HS-5 (cell line): ENCODE measurements around the gene HOXA9.

Experiments used
- DNase-seq: peaks from one replicate; pipeline ENCODE4 v3.0.0-alpha.2; 2012; ENCODE audit warnings: low read depth

HOXA9 gene

DNA sequence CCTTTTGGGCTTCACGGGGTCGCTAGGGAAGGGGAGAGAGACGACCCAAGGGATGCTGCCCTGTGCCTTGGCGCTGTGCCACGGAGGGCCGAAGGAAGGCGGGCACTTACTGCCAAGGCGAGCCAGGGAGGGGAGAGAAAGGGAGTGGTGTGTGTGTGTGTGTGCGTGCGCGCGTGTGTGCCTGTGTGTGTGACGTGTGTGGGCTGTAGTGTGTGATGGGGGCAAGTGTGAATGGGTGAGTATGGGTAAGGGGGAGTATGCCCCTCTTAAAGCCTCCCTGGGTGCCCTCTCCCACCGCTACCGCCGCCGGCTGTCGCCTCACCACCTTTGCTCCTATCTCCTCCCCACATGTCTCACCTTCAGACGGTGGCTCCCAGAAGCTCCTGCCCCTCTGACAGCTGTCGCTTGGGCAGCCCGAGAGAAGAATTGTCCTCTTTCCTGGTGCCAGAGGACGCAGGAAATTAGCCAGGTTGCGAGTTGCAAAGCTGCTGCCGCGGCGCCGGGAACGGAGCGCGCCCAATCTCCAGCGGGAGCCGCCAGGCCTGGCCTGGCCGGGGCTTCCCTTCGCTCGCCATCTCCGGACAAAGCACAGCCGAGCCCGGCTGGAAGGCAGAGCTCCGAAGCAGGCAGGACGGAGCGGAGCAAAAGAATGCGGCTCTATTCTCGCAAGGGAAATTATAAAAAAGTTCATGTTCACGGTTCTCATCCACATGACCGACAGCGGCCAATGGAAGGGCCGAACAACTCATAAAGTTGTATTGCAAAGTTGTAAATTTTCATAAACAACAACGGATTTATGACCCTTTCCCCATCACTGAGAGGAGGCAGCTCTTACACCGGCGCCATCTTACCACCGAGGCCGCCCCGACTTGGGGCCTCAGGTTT lies 13.2 kb downstream of the HOXA9 start, which contains the start of gene HOXA3:
HOXA3 (minus strand) TSS at position 653 of the 885 bp plus-strand sequence. CDS start 41,943 bp downstream, outside the sequence.
- DNase-seq = peak; percentile 60

DNA sequence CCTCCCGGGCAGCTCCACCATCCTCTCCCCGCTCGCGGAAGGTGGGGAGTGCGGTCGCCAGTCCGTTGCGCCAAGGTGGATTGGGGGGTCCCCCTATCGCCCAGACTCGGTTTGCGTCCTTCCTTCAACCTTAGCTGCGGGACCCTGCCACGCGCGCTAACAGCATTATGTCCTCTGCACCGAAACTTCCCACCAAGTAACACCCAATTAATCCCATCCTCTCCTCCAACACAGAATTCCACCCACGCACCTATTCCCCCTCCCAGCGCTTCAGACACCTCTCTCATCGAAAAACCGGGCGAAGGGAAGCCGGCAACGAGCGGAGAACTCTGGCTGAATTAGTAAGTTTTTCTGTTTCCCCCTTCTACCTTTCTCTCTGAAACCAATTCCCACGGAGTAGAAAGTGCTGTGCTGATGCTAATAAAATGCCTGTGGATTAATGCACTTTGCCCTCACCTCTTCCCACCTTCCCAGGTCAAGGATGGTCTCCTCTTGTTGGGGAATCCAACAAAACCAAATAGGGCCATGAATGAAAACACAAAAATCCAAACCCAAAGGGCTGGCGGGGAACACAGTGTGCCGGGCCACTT lies 13.9 kb downstream of the HOXA9 start:
- peak; percentile 28 for DNase-seq

DNA sequence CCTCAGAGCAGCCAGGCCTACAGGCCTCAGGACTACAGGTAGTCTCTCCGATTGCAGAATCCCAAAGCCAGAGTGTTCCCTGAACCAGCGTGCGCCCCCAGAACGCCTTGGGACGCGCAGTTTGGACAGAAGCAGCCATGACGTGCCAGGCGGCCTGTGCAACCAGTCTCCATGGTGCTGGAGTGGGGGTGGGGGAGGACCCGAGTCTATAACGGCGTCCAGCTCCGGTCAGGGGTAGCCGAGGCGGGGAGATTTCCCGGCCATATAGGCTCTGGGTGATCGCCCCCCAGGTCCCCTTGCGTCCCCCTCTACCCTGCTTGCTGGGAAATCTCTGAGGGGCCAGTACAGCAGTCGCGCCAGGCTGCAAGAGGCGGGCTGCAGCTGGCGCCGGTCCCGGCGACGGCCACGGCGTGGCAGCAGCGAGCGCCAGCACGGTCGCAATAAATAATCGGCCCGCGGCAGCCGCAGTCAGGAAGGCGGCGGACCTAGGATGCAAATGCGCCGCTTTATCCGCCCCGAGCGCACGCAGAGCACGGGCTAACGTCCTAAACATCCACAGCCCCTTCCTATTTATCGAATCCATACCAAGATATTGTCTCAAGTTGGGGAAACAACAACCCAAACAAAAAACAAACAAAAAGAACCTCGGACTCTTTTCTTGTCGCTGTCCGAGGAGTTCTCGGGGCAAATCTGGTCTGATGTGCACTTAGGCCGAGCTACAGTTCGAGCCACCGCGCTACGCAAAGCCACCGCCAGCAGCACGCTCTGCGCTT lies 14.6 kb downstream of the HOXA9 start:
- DNase-seq = peak; percentile 74

DNA sequence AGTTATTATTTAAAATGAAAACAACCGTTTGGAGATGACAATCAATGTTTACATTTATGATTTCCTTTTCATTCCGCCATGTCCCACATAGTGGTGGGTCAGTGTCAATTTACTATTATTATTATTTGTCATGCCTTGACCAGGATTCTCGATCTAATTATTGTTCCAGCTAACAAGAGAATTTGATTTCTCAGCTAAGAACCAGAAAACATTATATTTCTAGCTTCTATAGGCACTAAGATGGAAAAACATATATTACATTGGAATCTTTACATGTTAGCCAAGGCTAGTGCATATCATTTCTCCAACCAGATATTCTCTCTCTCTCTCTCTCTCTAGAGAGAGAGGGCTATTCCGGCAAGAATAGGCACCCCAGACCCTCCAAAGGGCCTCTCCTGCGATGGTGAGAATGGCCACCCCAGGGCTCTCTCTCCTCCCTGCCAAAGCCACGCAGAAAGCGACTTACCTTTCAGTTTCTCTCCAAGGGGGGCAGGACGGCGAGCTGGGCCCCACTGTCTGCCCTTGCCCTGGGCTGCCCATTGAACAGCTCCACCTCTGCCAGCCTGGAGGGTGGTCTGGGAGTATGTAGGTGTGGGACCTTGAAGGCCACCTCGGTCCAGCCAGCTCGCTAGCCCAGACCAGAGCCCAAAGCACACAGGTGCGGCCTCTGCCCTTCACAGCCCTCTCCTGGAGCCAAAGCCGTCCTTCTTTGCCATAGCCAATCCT lies 15.3 kb downstream of the HOXA9 start:
- no peak for DNase-seq

DNA sequence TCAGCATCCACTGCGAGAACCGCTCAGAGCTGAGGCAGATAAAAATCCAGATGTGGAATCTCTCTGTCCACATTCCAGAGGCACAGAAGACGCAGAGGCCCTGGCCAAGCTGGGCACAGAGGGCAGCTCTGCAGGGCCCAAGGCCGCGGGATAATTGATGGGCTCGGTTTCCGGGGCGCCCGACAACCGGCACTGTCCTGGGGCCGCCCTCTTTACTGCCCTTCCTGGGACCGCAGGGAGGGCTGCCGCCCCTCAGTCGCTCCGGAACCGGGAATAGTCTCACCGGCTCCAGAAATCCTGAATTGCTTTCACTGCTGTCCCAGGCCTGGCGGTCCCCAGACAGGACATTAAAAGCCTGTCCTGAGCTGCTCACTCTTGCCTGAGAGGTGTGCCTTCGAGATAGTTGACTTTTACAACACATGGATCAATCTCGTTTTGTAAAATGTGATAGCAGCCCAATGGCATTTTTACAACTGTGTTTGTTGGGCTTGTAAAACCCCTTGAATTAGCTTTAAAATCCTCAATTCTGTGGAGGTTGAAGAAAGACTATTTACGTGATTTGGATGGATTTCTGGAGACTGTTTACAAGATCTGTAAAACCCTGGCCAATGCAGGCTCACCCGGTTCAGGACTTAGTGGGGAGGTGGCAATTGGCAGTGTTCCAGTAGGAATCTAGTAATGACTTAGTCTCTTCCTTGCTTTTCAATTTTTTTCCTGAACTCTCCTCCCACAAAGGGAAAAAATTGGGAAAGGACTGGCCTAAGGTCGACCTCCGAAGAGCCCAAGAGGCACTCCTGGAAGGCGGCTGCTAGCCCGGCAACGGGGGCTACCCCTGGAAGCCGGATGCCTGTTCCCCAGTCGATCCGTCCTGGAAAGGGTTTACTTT lies 16.3 kb downstream of the HOXA9 start:
- DNase-seq = no peak

DNA sequence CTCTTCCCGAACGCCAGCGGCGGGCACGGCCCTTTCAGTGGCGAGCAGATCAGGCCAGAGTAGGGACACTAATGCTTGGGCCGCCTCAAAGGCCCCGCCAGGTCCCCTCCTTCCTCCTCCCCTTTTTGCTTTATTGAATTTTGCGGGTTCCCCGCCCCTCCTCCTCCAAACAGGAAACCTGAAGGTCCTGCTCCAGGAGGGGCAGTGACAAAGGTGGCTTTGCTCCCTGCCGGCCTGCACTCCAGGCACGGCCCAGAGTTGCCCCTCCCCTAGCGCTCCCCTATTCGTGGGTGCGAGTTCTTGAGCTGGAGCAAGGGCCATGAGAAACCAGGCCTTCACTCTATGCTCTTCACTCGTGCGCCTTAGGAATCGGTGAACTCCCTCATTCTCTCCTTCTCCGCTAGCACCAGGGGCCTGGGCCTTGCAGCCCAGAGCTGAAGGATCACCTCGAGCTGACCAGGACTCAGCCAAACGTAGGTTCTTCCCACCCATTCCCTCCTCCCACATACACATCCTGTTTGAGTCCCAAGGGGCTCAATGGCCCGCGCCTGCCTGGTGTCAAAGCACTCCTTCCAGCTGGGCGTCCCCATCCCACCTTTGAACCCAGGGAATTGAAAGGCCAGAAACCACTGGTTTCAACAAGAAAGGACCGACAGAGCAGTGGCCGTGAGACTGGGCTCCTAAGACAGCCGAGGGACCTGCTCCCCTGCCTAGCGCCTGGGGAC lies 17.1 kb downstream of the HOXA9 start:
- no peak for DNase-seq

DNA sequence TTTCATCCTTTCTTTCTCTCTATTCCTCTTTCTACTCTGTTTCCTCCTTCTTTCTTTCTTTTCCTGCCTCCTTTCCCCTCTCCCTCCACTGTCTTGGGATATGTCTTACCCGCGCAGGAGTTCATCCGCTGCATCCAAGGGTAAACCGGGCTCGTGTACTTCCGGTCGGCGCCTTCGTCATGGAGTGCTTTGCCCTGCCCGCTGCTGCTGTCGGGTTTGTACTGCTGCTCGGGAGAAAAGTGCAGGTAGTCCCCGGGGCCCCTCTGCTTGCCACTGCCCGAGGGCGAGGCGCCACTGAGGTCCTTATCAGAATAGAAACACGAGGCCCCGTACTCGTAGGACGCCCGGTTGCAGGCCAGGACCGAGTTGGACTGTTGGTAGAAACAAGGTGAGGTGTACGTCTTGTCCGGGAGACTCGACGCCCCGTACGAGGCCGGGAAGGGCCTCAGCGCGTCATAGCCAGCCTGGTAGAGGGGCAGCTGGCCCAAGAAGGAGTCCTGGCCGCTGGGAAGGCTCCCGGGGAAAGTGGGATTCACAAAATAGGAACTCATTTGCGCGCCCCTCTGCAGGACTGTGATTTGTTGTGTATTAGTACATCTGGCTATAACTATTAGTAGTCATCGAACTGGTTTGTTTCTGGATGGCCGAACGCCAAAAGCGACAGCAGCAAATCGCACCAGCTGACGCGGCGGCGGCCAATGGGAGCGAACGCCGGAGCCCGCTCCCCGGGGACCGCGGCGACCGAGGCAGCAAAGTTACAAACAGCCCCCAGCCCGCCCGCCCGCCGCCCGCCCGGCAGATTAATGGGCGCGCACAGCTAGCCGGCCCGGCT lies 17.9 kb downstream of the HOXA9 start, which contains the start of gene HOXA6:
HOXA6 (minus strand) TSS at position 576 of the 832 bp plus-strand sequence; CDS start at position 551, 25 bp downstream.
- no peak for DNase-seq

DNA sequence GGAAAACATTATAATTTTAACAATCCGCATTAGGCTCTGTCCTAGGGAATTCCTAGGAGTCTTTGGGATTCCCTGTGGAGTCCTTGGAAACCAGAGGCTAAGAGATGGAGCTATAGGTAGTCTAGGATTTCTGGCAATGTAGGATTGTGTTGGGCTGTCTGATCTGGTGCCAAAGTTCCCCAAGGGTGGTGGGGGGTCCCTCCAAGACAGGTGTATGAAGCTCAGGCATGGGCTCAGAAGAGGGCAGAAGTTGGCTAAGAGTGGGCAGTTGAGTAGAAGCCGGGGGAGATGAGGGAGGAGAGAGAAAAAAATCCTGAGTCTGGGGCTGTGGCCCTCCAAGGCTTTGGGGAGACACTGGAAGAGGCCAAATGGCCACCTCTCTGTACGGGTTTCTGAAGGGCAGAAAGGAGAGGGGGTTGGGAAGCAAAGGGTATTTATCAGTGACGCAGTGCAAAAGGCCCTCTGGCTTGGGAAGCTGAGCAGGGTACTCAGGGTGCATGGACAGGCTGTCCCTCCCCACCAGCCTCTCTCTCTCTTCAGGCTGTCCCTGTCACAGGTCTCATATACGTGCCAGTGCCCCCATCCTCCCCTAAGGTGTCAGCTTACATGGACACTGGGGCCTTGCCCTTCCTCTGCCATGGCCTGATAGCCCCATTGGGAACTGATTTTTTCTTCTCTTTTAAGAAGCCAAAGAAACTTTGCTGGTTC lies 18.7 kb downstream of the HOXA9 start:
- no peak for DNase-seq

DNA sequence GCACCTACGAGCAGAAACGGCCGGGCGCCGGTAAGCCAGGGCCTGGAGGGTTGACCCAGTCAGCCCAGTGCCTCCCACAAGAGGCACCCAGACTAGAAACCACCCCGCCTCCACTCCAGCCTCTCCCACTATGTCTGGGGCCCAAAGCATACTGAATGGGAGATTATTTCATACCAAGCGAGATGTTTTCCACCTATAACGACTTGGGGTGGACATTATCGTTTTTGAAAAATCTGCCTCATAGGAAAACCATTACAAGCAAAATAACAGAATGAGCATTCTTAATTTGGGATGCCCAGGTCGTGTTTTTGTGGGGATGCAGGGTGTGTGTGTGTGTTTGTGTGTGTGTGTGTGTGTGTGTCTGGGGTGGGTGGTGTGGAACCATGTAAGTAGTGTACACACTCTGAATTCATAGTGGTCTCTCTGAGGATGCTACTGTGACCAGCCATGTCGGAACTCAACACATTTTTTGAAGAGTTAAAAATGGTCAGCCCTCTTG lies 19.4 kb downstream of the HOXA9 start:
- no peak for DNase-seq

DNA sequence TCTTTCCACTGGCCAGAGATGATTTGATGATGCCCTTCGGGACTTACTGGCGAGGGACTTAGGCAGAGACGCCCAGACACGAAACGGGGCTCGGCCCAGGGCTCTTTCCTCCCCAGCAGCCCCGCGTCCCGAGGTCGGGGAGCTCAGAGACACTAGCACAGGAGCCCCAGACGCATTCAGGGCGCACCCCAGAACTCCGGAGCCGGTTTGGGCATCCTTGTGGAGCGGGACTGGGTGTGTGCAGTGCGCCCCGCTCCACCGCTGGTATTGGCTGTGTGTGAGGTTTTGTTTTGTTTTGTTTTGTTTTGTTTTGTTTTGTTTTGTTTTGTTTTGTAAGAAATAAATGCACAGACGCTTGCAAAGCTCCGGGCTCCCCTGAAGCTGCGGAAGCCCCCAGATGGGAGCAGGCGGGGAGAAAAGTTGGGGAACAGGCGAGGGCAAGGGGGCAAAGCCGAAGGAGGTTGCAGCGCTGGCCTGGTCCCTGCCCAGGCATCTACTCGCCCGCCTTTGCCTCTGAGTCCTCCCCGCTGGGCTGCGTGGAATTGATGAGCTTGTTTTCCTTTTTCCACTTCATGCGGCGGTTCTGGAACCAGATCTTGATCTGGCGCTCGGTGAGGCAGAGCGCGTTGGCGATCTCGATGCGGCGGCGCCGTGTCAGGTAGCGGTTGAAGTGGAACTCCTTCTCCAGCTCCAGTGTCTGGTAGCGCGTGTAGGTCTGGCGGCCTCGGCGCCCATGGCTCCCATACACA lies 20.0 kb downstream of the HOXA9 start:
- no peak for DNase-seq

DNA sequence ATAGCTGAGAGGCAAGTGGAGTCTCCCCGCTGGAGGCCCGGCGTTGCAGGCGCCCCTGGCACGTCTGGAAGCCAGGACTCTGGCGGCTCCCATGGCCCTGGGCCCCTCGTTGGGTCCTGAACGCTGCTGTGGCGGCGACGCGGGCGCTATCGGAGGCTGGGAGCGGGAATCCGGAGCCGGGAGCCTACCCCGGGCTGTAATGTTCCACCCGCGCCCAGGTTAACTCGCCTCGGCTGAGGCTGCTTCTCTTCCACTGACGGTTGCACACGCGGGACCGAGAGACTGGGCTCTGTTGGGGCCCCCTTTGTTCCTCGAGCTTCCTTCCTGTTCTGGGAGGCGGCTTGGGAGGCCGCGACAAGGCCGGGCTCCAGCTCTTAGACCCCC lies 20.6 kb downstream of the HOXA9 start:
- DNase-seq = no peak

DNA sequence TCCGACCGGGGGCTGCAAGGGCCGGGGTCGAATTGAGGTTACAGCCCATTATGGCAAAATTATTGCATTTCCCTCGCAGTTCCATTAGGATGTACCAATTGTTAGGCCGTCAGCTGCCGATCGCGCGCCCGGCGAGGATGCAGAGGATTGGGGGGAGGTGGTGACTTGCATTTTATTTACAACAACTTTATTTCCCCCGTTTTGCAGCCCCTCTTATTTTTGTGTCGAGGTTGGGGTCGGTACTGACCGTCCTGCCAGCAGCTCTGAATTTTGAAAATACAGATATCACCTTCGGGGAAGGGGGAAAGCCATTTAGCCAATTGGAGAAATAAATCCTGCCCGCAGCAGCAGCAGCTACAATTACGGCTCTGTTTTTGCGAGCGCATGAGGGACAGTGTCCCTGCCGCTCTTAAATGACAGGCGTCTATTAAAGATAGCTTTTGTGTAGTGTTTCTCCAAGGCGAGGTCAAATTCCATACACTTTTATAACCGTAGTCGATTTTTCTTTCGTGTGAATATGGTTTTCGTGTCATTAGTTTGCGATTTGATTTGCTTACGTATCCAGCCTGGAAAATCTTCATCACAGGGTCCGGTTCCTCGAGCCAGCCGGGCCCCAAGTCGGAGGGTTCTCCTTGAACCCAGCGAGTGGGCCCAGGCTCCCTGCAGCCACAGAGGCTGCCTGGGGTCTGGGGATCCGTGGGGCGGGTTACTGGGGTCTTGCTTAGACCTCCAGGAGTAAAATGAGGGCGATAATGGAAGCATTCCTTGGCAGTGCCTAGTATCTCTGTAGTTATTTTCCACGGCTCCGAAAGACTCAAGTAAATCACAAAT lies 21.2 kb downstream of the HOXA9 start:
- DNase-seq = no peak

DNA sequence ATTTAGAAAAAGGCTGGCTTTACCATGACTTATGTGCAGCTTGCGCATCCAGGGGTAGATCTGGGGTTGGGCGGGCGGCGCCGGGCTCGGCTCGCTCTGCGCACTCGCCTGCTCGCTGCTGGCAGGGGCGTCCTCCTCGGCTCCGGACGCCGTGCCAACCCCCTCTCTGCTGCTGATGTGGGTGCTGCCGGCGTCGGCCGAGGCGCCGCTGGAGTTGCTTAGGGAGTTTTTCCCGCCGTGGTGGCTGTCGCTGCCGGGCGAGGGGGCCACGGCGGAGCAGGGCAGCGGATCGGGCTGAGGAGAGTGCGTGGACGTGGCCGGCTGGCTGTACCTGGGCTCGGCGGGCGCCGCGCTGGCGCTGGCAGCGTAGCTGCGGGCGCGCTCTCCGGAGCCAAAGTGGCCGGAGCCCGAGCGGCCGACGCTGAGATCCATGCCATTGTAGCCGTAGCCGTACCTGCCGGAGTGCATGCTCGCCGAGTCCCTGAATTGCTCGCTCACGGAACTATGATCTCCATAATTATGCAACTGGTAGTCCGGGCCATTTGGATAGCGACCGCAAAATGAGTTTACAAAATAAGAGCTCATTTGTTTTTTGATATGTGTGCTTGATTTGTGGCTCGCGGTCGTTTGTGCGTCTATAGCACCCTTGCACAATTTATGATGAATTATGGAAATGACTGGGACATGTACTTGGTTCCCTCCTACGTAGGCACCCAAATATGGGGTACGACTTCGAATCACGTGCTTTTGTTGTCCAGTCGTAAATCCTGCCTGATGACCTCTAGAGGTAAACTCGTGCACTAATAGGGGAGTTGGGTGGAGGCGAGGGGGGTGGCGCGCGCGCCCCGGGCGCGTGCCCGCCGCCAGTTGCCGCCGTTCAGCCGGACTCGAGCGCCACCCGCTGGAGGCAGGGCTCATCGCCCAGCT lies 22.1 kb downstream of the HOXA9 start, which contains the start of gene HOXA5:
HOXA5 (minus strand) TSS at position 659 of the 927 bp plus-strand sequence; CDS start at position 585, 74 bp downstream.
- no peak for DNase-seq

DNA sequence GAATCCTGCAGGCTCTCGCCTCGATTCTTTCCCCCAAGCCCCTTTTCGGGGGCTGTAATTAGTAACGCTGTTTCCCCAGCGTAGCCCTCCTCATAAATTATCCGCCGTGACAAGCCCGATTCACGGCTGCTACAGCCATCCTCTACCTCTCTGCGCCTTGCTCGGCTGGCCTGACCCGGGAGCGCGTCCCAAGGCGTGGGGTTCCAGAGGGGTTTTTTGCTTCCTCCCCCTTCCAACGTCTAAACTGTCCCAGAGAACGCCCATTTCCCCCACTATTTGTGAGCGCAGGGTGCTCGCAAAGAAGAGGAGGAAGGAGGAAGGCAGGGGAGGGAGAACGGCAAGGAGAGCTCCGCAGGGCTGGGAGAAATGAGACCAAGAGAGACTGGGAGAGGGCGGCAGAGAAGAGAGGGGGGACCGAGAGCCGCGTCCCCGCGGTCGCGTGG lies 22.7 kb downstream of the HOXA9 start:
- DNase-seq = no peak

DNA sequence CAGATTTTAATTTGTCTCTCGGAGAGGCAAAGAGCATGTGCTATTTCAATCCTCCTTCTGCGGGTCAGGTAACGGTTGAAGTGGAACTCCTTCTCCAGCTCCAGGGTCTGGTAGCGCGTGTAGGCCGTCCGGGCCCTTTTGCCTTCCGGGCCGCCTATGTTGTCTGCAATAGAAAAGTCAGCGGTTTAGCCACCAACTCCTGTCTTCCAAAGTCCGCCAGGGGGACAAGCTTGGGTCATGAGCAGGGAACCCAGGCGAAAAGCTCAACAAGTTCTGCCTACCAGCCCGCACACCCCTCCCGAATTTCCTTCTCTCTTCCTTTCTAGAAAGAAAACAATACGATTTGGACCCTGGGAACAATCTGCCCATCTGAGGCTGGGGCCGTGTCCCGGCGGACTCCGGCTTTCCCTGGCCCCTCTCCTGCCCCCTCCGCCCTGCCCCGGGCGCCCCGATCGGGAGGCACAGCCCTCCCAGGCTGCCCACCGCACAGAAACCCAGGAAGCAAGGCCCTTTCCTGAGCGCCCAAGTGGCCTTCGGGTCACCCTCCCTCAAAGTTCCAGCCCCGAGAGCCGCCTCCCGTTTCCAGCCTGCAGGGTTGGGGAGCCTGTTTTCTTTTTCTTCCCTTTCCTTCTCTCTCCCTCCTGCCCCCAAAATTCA lies 23.3 kb downstream of the HOXA9 start:
- no peak for DNase-seq
